ENCODE results near the gene TM4SF20.

The TM4SF20 gene

DNA sequence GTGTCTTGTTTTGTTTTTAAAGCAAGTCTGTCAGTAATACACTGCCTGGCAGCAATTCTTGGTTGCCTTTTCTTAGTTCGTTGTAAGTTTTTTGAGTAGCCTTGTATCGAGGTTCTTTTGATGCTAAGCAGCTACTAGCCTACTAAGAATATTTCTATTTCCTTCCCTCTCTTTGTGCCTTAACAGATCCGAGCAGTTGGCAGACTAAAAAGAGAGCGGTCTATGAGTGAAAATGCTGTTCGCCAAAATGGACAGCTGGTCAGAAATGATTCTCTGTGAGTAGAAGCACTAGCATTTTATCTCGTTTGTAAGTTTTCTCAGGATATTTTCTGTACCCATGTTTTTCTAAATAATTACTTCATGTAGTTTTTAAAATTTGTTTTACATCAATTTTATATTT, 39.0 kb downstream of the TM4SF20 start:
- H3F3A ChIP-seq (ENCODE audit: low read depth) = no peaks in the 10 kb centered on the region
- no peaks in the 10 kb centered on the region for H3K9me2 ChIP-seq (replicated peaks; ENCODE audit: low read depth, low read length)
- peaks cover 16% of the 10 kb centered on the region; the same call in 1 of the 2 replicates for H3K36me3 ChIP-seq (ENCODE audit: insufficient read depth, low read length)
- no peak overlapping the region for H2AFZ ChIP-seq (ENCODE audit: low read length)
- H3K27me3 ChIP-seq (ENCODE audit: insufficient read depth, low read length, poor library complexity, severe bottlenecking) = no peaks in the 10 kb centered on the region
- no peak for TF ChIP-seq EZH2phosphoT487 (IDR thresholded peaks at IDR 0.05; ENCODE audit: borderline replicate concordance)
- TF ChIP-seq, protein P1, sequence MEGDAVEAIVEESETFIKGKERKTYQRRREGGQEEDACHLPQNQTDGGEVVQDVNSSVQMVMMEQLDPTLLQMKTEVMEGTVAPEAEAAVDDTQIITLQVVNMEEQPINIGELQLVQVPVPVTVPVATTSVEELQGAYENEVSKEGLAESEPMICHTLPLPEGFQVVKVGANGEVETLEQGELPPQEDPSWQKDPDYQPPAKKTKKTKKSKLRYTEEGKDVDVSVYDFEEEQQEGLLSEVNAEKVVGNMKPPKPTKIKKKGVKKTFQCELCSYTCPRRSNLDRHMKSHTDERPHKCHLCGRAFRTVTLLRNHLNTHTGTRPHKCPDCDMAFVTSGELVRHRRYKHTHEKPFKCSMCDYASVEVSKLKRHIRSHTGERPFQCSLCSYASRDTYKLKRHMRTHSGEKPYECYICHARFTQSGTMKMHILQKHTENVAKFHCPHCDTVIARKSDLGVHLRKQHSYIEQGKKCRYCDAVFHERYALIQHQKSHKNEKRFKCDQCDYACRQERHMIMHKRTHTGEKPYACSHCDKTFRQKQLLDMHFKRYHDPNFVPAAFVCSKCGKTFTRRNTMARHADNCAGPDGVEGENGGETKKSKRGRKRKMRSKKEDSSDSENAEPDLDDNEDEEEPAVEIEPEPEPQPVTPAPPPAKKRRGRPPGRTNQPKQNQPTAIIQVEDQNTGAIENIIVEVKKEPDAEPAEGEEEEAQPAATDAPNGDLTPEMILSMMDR (conservative IDR thresholded peaks at IDR 0.05; ENCODE audit: low read length) = no peak
- H3K9ac ChIP-seq (ENCODE audit: low read depth, low read length, poor library complexity, severe bottlenecking) = no peak overlapping the region
- no peaks in the 10 kb centered on the region for H3K79me2 ChIP-seq (ENCODE audit: insufficient read depth, low read length)
- H3K4me3 ChIP-seq (ENCODE audit: low read length, poor library complexity, severe bottlenecking) = no peak overlapping the region
- peaks cover 9% of the 10 kb centered on the region for H3K4me1 ChIP-seq (ENCODE audit: insufficient read depth, low read length, poor library complexity, severe bottlenecking)
- no peaks in the 10 kb centered on the region for H3K9me3 ChIP-seq (ENCODE audit: insufficient read depth, low read depth, low read length)
- H3K4me2 ChIP-seq (ENCODE audit: low read depth, low read length, poor library complexity, severe bottlenecking) = no peak overlapping the region
- H4K20me1 ChIP-seq (ENCODE audit: insufficient read depth, low read length, poor library complexity, severe bottlenecking) = no peaks in the 10 kb centered on the region

DNA sequence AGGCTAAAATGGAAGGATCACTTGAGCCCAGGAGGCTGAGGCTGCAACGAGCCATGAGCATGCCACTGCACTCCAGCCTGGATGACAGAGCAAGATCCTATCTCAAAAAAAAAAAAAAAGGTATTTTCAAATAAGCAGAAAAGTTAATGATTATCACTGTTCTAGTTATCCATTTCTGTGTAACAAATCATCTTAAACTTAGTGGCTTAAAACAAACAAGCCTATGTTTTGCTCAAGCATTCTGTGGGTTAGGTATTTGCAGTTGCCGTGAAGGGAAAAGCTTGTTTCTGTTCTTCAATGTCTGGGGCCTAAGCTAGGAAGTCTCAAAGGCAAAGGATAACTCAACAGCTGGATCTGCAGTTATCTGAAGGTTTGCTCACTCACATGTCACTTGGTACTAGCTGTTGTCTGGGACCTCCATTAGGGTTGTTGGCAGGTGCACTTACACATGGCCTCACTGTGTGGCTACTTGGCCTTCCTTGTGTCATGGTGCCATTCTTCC, 40.0 kb downstream of the TM4SF20 start:
- TF ChIP-seq, protein P1 (conservative IDR thresholded peaks at IDR 0.05; ENCODE audit: low read length) = no peak
- TF ChIP-seq EZH2phosphoT487 (IDR thresholded peaks at IDR 0.05; ENCODE audit: borderline replicate concordance) = no peak
- Histone ChIP-seq H3K9me2 (replicated peaks; ENCODE audit: low read depth, low read length) (no peaks in the 10 kb centered on the region), H3K9ac (ENCODE audit: low read depth, low read length, poor library complexity, severe bottlenecking) (no peak overlapping the region)

DNA sequence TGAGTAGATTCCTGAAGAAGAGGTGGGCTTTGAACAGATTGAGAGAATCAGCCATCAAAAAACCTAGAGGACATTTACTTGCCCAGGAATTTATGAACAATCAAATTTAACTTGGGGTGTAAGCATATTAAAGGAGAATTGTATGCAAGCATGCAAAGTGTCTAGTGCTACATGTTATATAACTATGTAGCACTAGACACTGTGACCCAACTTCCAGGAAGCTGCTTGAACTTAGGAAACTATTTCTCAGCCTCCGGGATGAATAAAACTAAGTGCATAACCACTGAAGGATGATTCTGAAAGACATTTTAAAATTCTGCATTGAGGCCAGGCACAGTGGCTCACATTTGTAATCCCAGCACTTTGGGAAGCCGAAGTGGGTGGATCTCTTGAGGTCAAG, 41.7 kb downstream of the TM4SF20 start:
- no peak overlapping the region for H3K4me2 ChIP-seq (ENCODE audit: low read depth, low read length, poor library complexity, severe bottlenecking)
- H3K4me3 ChIP-seq (ENCODE audit: low read length, poor library complexity, severe bottlenecking) = no peak overlapping the region

More for the DNA sequence above, 40.0 kb downstream of the TM4SF20 start:
- Histone ChIP-seq H3K27me3 (ENCODE audit: insufficient read depth, low read length, poor library complexity, severe bottlenecking) (no peaks in the 10 kb centered on the region), H3K4me1 (ENCODE audit: insufficient read depth, low read length, poor library complexity, severe bottlenecking) (peaks cover 4% of the 10 kb centered on the region), H2AFZ (ENCODE audit: low read length) (no peak overlapping the region), H3K9me3 (ENCODE audit: insufficient read depth, low read depth, low read length) (no peaks in the 10 kb centered on the region), H3K4me2 (ENCODE audit: low read depth, low read length, poor library complexity, severe bottlenecking) (no peak overlapping the region), H4K20me1 (ENCODE audit: insufficient read depth, low read length, poor library complexity, severe bottlenecking) (no peaks in the 10 kb centered on the region), H3F3A (ENCODE audit: low read depth) (no peaks in the 10 kb centered on the region), H3K36me3 (ENCODE audit: insufficient read depth, low read length) (peaks cover 25% of the 10 kb centered on the region; the same call in 1 of the 2 replicates), H3K4me3 (ENCODE audit: low read length, poor library complexity, severe bottlenecking) (no peak overlapping the region), H3K79me2 (ENCODE audit: insufficient read depth, low read length) (peaks cover 5% of the 10 kb centered on the region; the same call in 1 of the 2 replicates)

DNA sequence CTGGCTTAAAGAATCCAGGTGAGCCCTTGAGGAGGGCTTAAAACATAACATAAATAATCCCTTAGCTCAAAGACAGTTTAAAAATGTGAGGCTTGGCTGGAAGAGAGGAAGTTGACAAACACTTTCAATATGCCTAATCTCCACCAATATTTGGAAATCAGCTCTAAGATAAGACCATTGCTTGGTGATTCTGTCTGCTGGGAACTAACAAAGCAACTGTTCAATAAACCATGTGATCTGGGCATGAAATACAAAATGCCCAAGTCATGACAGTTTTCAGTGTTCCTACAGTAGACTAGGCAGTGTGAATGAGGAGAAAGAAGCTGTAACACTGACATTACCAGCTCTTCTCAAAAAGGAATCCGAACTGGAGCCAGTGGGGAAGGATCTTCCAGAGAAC, 43.4 kb downstream of the TM4SF20 start:
- no peak overlapping the region for H3K9ac ChIP-seq (ENCODE audit: low read depth, low read length, poor library complexity, severe bottlenecking)
- no peaks in the 10 kb centered on the region for H3F3A ChIP-seq (ENCODE audit: low read depth)
- no peak overlapping the region for H3K4me2 ChIP-seq (ENCODE audit: low read depth, low read length, poor library complexity, severe bottlenecking)
- peaks cover 22% of the 10 kb centered on the region for H3K4me1 ChIP-seq (ENCODE audit: insufficient read depth, low read length, poor library complexity, severe bottlenecking)
- TF ChIP-seq EZH2phosphoT487 (IDR thresholded peaks at IDR 0.05; ENCODE audit: borderline replicate concordance) = no peak
- TF ChIP-seq, protein P1 (conservative IDR thresholded peaks at IDR 0.05; ENCODE audit: low read length) = no peak
- H3K9me2 ChIP-seq (replicated peaks; ENCODE audit: low read depth, low read length) = no peaks in the 10 kb centered on the region
- peaks cover 33% of the 10 kb centered on the region for H3K79me2 ChIP-seq (ENCODE audit: insufficient read depth, low read length)
- peaks cover 7% of the 10 kb centered on the region for H4K20me1 ChIP-seq (ENCODE audit: insufficient read depth, low read length, poor library complexity, severe bottlenecking)
- H3K36me3 ChIP-seq (ENCODE audit: insufficient read depth, low read length) = peaks cover 45% of the 10 kb centered on the region; the same call in 1 of the 2 replicates
- no peak overlapping the region for H3K4me3 ChIP-seq (ENCODE audit: low read length, poor library complexity, severe bottlenecking)
- H3K9me3 ChIP-seq (ENCODE audit: insufficient read depth, low read depth, low read length) = no peaks in the 10 kb centered on the region
- no peak overlapping the region for H2AFZ ChIP-seq (ENCODE audit: low read length)
- no peaks in the 10 kb centered on the region for H3K27me3 ChIP-seq (ENCODE audit: insufficient read depth, low read length, poor library complexity, severe bottlenecking)

More for the DNA sequence above, 41.7 kb downstream of the TM4SF20 start:
- peaks cover 20% of the 10 kb centered on the region for H3K79me2 ChIP-seq (ENCODE audit: insufficient read depth, low read length)
- peaks cover 35% of the 10 kb centered on the region; the same call in 1 of the 2 replicates for H3K36me3 ChIP-seq (ENCODE audit: insufficient read depth, low read length)
- H2AFZ ChIP-seq (ENCODE audit: low read length) = no peak overlapping the region
- H3K9ac ChIP-seq (ENCODE audit: low read depth, low read length, poor library complexity, severe bottlenecking) = no peak overlapping the region
- H3K27me3 ChIP-seq (ENCODE audit: insufficient read depth, low read length, poor library complexity, severe bottlenecking) = no peaks in the 10 kb centered on the region
- no peaks in the 10 kb centered on the region for H3F3A ChIP-seq (ENCODE audit: low read depth)
- H3K9me2 ChIP-seq (replicated peaks; ENCODE audit: low read depth, low read length) = no peaks in the 10 kb centered on the region
- H3K4me1 ChIP-seq (ENCODE audit: insufficient read depth, low read length, poor library complexity, severe bottlenecking) = peaks cover 14% of the 10 kb centered on the region
- peaks cover 7% of the 10 kb centered on the region for H4K20me1 ChIP-seq (ENCODE audit: insufficient read depth, low read length, poor library complexity, severe bottlenecking)
- TF ChIP-seq EZH2phosphoT487 (IDR thresholded peaks at IDR 0.05; ENCODE audit: borderline replicate concordance) = no peak
- no peaks in the 10 kb centered on the region for H3K9me3 ChIP-seq (ENCODE audit: insufficient read depth, low read depth, low read length)

All from Loucy (cell line).